BE2C (cell line): ENCODE measurements around the gene SIGLECL1.

Source experiments
- DNase-seq: peaks from one replicate; pipeline ENCODE4 v3.0.0-alpha.2; 2020
- H3K27me3 ChIP-seq: fragments of 250-450 bp; sonication (Bioruptor Pico); 2 replicates; pipeline ENCODE4 v1.5.1; 2020; ENCODE audit warnings: mild to moderate bottlenecking
- H3K36me3 ChIP-seq: fragments of 250-450 bp; sonication (Bioruptor Pico); 2 replicates; pipeline ENCODE4 v1.5.1; 2020; ENCODE audit warnings: mild to moderate bottlenecking
- H3K4me1 ChIP-seq: fragments of 250-450 bp; sonication (Bioruptor Pico); 2 replicates; pipeline ENCODE4 v1.5.1; 2020
- H3K4me3 ChIP-seq: 2 replicates; pipeline ENCODE4 v1.5.1; 2011; ENCODE audit warnings: low read depth, low read length
- H3K9me3 ChIP-seq: fragments of 250-450 bp; sonication (Bioruptor Pico); 2 replicates; pipeline ENCODE4 v1.5.1; 2020
- TF ChIP-seq, protein P1 (sequence below): IDR thresholded peaks from 2 replicates; pipeline ENCODE4 v1.5.1; 2012; ENCODE audit warnings: mild to moderate bottlenecking, low read depth, low read length

SIGLECL1 gene

DNA sequence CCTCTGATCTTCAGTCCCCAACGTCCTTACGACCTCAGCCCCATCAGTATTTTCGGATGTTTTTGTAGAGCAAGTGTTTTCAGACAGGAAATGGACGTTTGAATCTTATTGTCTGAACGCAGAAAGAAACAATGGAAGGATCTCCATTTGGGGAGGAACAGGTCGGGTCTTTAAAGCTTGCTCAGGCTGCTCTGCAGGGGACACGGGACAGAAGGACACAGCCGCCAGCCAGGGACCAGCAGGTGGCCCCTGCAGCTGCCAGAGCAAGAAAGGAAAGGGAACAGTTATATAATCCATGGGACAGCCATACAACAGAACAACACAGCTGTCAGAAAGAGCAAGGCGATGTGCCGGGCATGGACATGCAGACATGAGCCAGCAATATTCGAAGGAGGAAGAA lies 42.1 kb downstream of the SIGLECL1 start:
- DNase-seq = no peak
- TF ChIP-seq, protein P1, sequence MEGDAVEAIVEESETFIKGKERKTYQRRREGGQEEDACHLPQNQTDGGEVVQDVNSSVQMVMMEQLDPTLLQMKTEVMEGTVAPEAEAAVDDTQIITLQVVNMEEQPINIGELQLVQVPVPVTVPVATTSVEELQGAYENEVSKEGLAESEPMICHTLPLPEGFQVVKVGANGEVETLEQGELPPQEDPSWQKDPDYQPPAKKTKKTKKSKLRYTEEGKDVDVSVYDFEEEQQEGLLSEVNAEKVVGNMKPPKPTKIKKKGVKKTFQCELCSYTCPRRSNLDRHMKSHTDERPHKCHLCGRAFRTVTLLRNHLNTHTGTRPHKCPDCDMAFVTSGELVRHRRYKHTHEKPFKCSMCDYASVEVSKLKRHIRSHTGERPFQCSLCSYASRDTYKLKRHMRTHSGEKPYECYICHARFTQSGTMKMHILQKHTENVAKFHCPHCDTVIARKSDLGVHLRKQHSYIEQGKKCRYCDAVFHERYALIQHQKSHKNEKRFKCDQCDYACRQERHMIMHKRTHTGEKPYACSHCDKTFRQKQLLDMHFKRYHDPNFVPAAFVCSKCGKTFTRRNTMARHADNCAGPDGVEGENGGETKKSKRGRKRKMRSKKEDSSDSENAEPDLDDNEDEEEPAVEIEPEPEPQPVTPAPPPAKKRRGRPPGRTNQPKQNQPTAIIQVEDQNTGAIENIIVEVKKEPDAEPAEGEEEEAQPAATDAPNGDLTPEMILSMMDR = no peak
- no peak overlapping the region for H3K4me3 ChIP-seq
- H3K36me3 ChIP-seq = no peaks in the 10 kb centered on the region
- no peaks in the 10 kb centered on the region for H3K9me3 ChIP-seq
- no peaks in the 10 kb centered on the region for H3K4me1 ChIP-seq
- peaks cover 5% of the 10 kb centered on the region; the same call in 1 of the 2 replicates for H3K27me3 ChIP-seq

DNA sequence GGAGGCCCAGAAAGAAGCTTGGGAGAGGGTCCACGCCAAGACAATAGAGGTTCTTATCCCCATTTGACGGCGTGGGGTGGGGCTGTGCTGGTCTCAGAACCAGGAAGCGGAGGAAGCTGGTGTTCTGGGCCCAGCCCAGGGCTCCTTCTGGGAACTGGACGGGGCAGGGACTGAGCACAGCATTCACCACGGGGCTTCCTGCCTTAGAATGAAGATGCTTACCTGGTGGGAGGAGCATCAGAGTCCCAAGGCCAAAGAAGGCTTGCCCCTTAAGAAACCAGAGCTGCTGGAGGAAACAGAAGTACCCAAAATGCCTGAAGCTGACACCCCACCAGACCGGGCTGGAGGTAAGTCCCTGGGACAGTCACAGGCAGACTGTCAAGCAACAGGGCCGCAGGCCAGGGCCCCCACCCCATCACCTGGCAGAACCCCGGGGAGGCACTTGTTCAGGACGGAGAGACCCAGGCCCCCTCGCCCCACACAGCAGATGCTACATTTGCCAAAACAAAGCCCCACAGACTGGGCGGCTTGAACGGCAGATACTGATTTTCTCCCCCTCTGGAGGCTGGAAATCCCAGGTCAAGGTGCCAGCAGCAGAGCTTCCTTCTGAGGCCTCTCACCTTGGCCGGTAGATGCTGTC lies 42.8 kb downstream of the SIGLECL1 start:
- DNase-seq = no peak
- Histone ChIP-seq H3K4me1 (no peaks in the 10 kb centered on the region), H3K4me3 (no peak overlapping the region), H3K27me3 (peaks cover 5% of the 10 kb centered on the region; the same call in 1 of the 2 replicates), H3K36me3 (no peaks in the 10 kb centered on the region), H3K9me3 (no peaks in the 10 kb centered on the region)
- TF ChIP-seq, protein P1 = no peak

DNA sequence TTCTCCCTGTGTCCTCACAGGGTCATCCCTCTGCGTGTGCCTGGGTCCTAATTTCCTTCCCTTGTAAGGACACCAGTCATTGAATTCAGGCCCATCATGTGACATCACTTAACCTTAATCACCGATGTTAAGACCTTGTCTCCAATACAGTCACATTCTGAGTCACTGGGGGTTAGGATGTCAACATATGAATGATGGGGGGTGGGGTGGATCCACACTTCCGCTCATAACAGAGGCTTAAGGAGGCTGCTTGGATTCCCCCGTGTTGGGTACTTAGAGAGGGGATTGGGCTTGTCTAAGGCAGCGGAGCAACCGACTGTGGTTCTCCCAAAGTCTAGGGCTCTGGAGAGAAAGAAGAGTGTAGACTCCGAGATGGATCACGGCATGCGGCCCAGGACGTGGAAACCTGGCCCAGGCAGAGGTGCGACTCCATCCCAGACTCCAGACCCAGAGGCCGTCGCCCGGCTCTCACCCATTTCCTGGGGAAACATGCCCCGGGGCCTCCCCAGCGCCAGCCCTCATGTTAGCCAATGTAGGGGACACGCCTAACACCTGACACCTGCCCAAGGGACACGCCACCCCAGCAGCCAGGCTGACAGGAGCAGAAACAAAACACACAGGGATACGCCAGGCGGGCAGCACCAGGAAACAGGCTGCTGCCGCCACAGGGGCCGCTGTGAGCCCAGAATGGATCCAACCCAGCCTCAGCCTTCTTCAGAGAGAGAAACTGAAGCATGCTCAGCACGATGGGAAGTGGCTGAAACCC lies 43.5 kb downstream of the SIGLECL1 start:
- Histone ChIP-seq H3K9me3 (no peaks in the 10 kb centered on the region), H3K4me3 (no peak overlapping the region), H3K36me3 (no peaks in the 10 kb centered on the region), H3K4me1 (no peaks in the 10 kb centered on the region), H3K27me3 (0 out of 2 replicates have a peak, but pooled peaks cover 5% of the 10 kb centered on the region)
- TF ChIP-seq, protein P1 = no peak
- no peak for DNase-seq

DNA sequence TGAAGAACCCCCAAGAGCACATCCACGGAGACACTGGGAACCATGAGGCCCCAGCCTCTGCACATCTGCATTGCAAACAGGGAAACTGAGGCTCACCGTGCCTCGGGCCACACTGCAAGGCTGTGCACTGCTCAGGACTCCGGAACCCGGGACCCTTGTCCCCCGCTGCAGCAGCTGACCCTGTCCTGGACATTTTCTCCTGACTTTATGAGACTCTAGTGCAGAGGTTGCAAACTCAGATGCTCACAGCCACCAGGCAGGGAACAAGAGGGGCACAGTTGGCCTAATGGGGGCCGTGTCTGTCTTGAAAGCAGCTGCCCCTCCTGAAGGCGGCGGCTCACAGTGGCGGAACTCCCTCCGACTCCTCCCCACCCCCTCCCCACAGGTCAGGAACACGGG lies 44.1 kb downstream of the SIGLECL1 start:
- H3K9me3 ChIP-seq = no peaks in the 10 kb centered on the region
- H3K4me3 ChIP-seq = no peak overlapping the region
- 0 out of 2 replicates have a peak, but pooled peaks cover 5% of the 10 kb centered on the region for H3K27me3 ChIP-seq
- no peak for DNase-seq
- TF ChIP-seq, protein P1 = no peak
- H3K36me3 ChIP-seq = no peaks in the 10 kb centered on the region
- H3K4me1 ChIP-seq = no peaks in the 10 kb centered on the region

DNA sequence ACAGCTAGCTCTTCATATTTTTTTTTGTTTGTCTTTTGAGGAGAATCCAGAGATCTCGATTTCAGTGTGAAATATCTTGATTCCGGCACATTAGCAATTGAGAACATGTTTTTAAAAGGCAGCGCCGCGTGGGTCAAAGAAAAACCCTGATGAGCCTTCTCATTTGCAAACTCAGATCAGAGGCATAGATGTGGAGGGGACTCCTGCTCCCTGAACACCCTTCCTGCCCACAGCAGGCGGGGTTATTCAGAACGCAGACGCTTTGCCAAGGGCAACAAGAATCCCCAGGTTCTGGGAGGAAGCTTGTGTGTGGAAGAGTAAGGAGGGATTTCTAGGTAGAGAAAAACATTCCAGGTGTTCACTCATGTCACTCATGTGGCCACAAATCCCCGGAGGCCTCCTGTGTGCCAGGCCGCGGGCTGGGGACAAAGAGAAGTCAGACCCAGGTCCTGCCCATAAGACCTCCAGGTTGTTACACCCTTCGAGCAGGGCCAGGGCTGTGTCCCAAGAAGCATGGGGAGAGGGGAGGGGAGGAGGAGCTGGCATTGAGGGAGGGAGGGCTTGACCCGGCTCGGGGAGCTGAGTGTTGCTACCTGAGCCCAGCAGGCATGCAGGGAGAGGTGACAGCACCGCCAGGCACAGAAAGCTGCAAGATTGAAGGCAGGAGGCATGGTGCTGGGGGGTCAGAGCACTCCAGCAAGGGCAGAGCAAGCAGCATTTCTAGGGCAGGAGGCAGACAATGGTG lies 44.7 kb downstream of the SIGLECL1 start:
- H3K9me3 ChIP-seq = no peaks in the 10 kb centered on the region
- no peak overlapping the region for H3K4me3 ChIP-seq
- H3K36me3 ChIP-seq = no peaks in the 10 kb centered on the region
- H3K27me3 ChIP-seq = 0 out of 2 replicates have a peak, but pooled peaks cover 5% of the 10 kb centered on the region
- no peak for DNase-seq
- TF ChIP-seq, protein P1 = no peak
- H3K4me1 ChIP-seq = no peaks in the 10 kb centered on the region
